H1 (cell line): ENCODE data around the gene GPR15. TPM values are rescaled to one million over a fixed set of nuclear protein-coding genes. Genes with fewer than 3 reads are reported as not detected.

Source experiments
- CTCF ChIA-PET: fragments of 300-600 bp; sonication (Branson Sonifier 250); formaldehyde crosslinking; loops from one replicate; lab custom pipeline; 2021; ENCODE audit not compliant: partially characterized antibody; lab: Charles Lee
- POLR2A ChIA-PET: fragments of 300-600 bp; sonication (Branson Sonifier 250); formaldehyde crosslinking; loops from one replicate; lab custom pipeline; 2021; ENCODE audit warnings: inconsistent platforms; ENCODE audit not compliant: partially characterized antibody; lab: Charles Lee
- DNase-seq, 2 experiments: peaks; one replicate each; pipeline versions ENCODE4 v3.0.0 to v3.0.0-alpha.2; 2010 to 2022; ENCODE audit warnings: low spot score in 2 of 2, low read depth in 1 of 2, mixed read lengths in 1 of 2
- FAIRE-seq: peaks from 2 replicates; lab custom pipeline; 2011; peaks lifted over from hg19 to GRCh38; lab: Jason Lieb, UNC
- H2AFZ ChIP-seq: 2 replicates; pipeline ENCODE4 v1.8.1; 2012; ENCODE audit warnings: low read length, inconsistent platforms
- H2AK5ac ChIP-seq: 2 replicates; pipeline ENCODE4 v1.6.1; 2013; ENCODE audit warnings: low read depth, low read length
- H2BK120ac ChIP-seq: replicated peaks from 2 replicates; pipeline ENCODE3; 2013; ENCODE audit warnings: low read depth, low read length, inconsistent platforms
- H2BK12ac ChIP-seq: 2 replicates; pipeline ENCODE4 v1.6.1; 2013; ENCODE audit warnings: low read depth, low read length
- H2BK15ac ChIP-seq: 2 replicates; pipeline ENCODE4 v1.6.1; 2013; ENCODE audit warnings: low read length
- H2BK20ac ChIP-seq: 2 replicates; pipeline ENCODE4 v1.6.1; 2013; ENCODE audit warnings: low read length
- H2BK5ac ChIP-seq: 2 replicates; pipeline ENCODE4 v1.6.1; 2013; ENCODE audit warnings: low read depth, low read length
- H3K14ac ChIP-seq: 2 replicates; pipeline ENCODE4 v1.6.1; 2013; ENCODE audit warnings: inconsistent platforms; ENCODE audit not compliant: insufficient read length
- H3K18ac ChIP-seq: 2 replicates; pipeline ENCODE4 v1.6.1; 2013; ENCODE audit warnings: low read length; ENCODE audit errors: extremely low read depth
- H3K23ac ChIP-seq: 2 replicates; pipeline ENCODE4 v1.6.1; 2013; ENCODE audit warnings: inconsistent platforms; ENCODE audit not compliant: insufficient read length
- H3K23me2 ChIP-seq: 2 replicates; pipeline ENCODE4 v1.6.1; 2013; ENCODE audit warnings: low read depth, low read length
- H3K27ac ChIP-seq: 2 replicates; pipeline ENCODE4 v1.6.1; 2011; ENCODE audit warnings: low read depth, low read length, inconsistent platforms
- H3K27me3 ChIP-seq, 4 experiments: replicated peaks in 1 of 4; 1 replicate in 1 of 4; 2 replicates in 3 of 4; pipeline versions ENCODE4 v1.6.1 to v1.8.1; 2011 to 2013; ENCODE audit warnings: low read length in 3 of 4, mild to moderate bottlenecking in 3 of 4, inconsistent platforms in 2 of 4, mixed read lengths in 2 of 4, moderate library complexity in 1 of 4; ENCODE audit not compliant: control insufficient read depth in 3 of 4, insufficient read depth in 3 of 4; ENCODE audit errors: extremely low read depth in 1 of 4
- H3K36me3 ChIP-seq, 4 experiments: 2 replicates each; pipeline versions ENCODE4 v1.6.1 to v1.8.1; 2011 to 2013; ENCODE audit warnings: mild to moderate bottlenecking in 4 of 4, low read length in 3 of 4, moderate library complexity in 2 of 4, control low read depth in 1 of 4, inconsistent platforms in 1 of 4; ENCODE audit not compliant: insufficient read depth in 4 of 4, control insufficient read depth in 2 of 4
- H3K4ac ChIP-seq: replicated peaks from 2 replicates; pipeline ENCODE3; 2013; ENCODE audit warnings: low read length, low read depth, mixed read lengths, inconsistent platforms; ENCODE audit not compliant: insufficient read length
- H3K4me1 ChIP-seq, 4 experiments: replicated peaks in 1 of 4; 1 replicate in 1 of 4; 2 replicates in 3 of 4; pipeline versions ENCODE4 v1.6.1 to v1.8.1; 2011 to 2013; ENCODE audit warnings: low read length in 3 of 4, inconsistent platforms in 2 of 4, mixed read lengths in 1 of 4; ENCODE audit not compliant: insufficient read depth in 4 of 4, control insufficient read depth in 3 of 4
- H3K4me2 ChIP-seq, 2 experiments: 2 replicates each; pipeline versions ENCODE4 v1.6.1 to v1.8.1; 2011 to 2013; ENCODE audit warnings: low read depth in 2 of 2, low read length in 2 of 2, control low read depth in 1 of 2, inconsistent platforms in 1 of 2, mild to moderate bottlenecking in 1 of 2; ENCODE audit not compliant: insufficient read depth in 1 of 2
- H3K4me3 ChIP-seq, 4 experiments: fragments of 200-600, 300-600 bp in 1 of 4; sonication (generic), shearing (Covaris generic), sonication (Bioruptor Twin) in 1 of 4; 2 replicates each; pipeline versions ENCODE4 v1.5.1 to v1.8.1; 2011 to 2016; ENCODE audit warnings: low read length in 4 of 4, low read depth in 3 of 4, control low read depth in 2 of 4, inconsistent platforms in 2 of 4, mild to moderate bottlenecking in 2 of 4, mixed read lengths in 1 of 4, moderate library complexity in 1 of 4; ENCODE audit not compliant: insufficient read depth in 2 of 4; ENCODE audit errors: extremely low read depth in 1 of 4
- H3K56ac ChIP-seq: replicated peaks from 2 replicates; pipeline ENCODE3; 2013; ENCODE audit warnings: low read depth, mild to moderate bottlenecking, mixed read lengths, low read length, inconsistent platforms; ENCODE audit not compliant: insufficient read length
- H3K79me1 ChIP-seq: 2 replicates; pipeline ENCODE4 v1.6.1; 2013; ENCODE audit warnings: low read depth, low read length, control low read depth
- H3K79me2 ChIP-seq, 2 experiments: 2 replicates each; pipeline versions ENCODE4 v1.6.1 to v1.8.1; 2012 to 2013; ENCODE audit warnings: low read length in 2 of 2, mild to moderate bottlenecking in 2 of 2, inconsistent platforms in 1 of 2; ENCODE audit not compliant: insufficient read depth in 2 of 2, control insufficient read depth in 1 of 2
- H3K9ac ChIP-seq, 4 experiments: replicated peaks in 1 of 4; 1 replicate in 1 of 4; 2 replicates in 3 of 4; pipeline versions ENCODE4 v1.6.1 to v1.8.1; 2011 to 2013; ENCODE audit warnings: low read depth in 3 of 4, low read length in 3 of 4, control low read depth in 2 of 4, mild to moderate bottlenecking in 2 of 4, moderate library complexity in 2 of 4, inconsistent platforms in 1 of 4; ENCODE audit errors: extremely low read depth in 1 of 4
- H3K9me3 ChIP-seq, 2 experiments: 2 replicates each; pipeline versions ENCODE4 v1.6.1 to v1.8.1; 2012 to 2013; ENCODE audit warnings: mild to moderate bottlenecking in 2 of 2, moderate library complexity in 2 of 2, control low read depth in 1 of 2, inconsistent platforms in 1 of 2, low read depth in 1 of 2, low read length in 1 of 2, mixed read lengths in 1 of 2; ENCODE audit not compliant: insufficient read depth in 2 of 2
- H4K20me1 ChIP-seq, 2 experiments: replicated peaks in 1 of 2; 2 replicates each; pipeline versions ENCODE3 to v1.8.1; 2011 to 2013; ENCODE audit warnings: inconsistent platforms in 2 of 2, low read length in 2 of 2, mild to moderate bottlenecking in 1 of 2; ENCODE audit not compliant: insufficient read depth in 2 of 2, control insufficient read depth in 1 of 2
- H4K5ac ChIP-seq: 2 replicates; pipeline ENCODE4 v1.6.1; 2013; ENCODE audit warnings: low read length, low read depth, mixed read lengths, inconsistent platforms; ENCODE audit not compliant: insufficient read length
- H4K8ac ChIP-seq: 2 replicates; pipeline ENCODE4 v1.8.0; 2013; ENCODE audit warnings: mild to moderate bottlenecking, moderate library complexity, low read length, inconsistent platforms; ENCODE audit not compliant: insufficient read depth; ENCODE audit errors: extremely low read depth
- H4K91ac ChIP-seq: replicated peaks from 2 replicates; pipeline ENCODE3; 2013; ENCODE audit warnings: low read length, mixed read lengths, inconsistent platforms; ENCODE audit not compliant: insufficient read length
- ATF3 ChIP-seq: IDR thresholded peaks from 2 replicates; pipeline ENCODE4 v1.6.1; 2011; ENCODE audit warnings: low read depth, mild to moderate bottlenecking, low read length; ENCODE audit not compliant: insufficient read depth
- BCL11A ChIP-seq, 2 experiments: IDR thresholded peaks; one replicate each; pipeline ENCODE4 v1.6.1; 2011; ENCODE audit warnings: low read depth in 2 of 2, low read length in 2 of 2, mild to moderate bottlenecking in 2 of 2
- CREB1 ChIP-seq: IDR thresholded peaks from 2 replicates; pipeline ENCODE4 v1.6.1; 2012; ENCODE audit warnings: inconsistent platforms
- CTBP2 ChIP-seq: IDR thresholded peaks from 2 replicates; pipeline ENCODE4 v1.7.0; 2011; ENCODE audit warnings: borderline replicate concordance, mild to moderate bottlenecking, moderate library complexity, mixed read lengths, low read length; ENCODE audit not compliant: insufficient read depth, insufficient read length
- EGR1 ChIP-seq: IDR thresholded peaks from 2 replicates; pipeline ENCODE4 v1.6.1; 2011; ENCODE audit warnings: low read depth, low read length, borderline replicate concordance
- GTF2F1 ChIP-seq: IDR thresholded peaks from 2 replicates; pipeline ENCODE4 v1.6.1; 2012; ENCODE audit warnings: low read depth, low read length, improper control_type of control experiment, borderline replicate concordance
- RAD21 ChIP-seq, 2 experiments: IDR thresholded peaks in 1 of 2; conservative IDR thresholded peaks in 1 of 2; 2 replicates each; pipeline ENCODE4 v1.6.1; 2011; ENCODE audit warnings: low read depth in 2 of 2, low read length in 2 of 2, improper control_type of control experiment in 1 of 2, inconsistent platforms in 1 of 2, mild to moderate bottlenecking in 1 of 2, moderate library complexity in 1 of 2
- RNF2 ChIP-seq: fragments of 200-900, 300-1000 bp; sonication (generic); IDR thresholded peaks from 2 replicates; pipeline ENCODE4 v1.7.1; 2016; ENCODE audit warnings: borderline replicate concordance, low read depth, mild to moderate bottlenecking, antibody characterized with exemption, low read length; ENCODE audit not compliant: poor library complexity, severe bottlenecking; ENCODE audit errors: missing control alignments
- SIRT6 ChIP-seq: IDR thresholded peaks from one replicate; pipeline ENCODE4 v1.7.1; 2012; ENCODE audit warnings: low read length, inconsistent platforms
- SUZ12 ChIP-seq: fragments of 200-600 bp; sonication (generic); IDR thresholded peaks from 2 replicates; pipeline ENCODE4 v1.6.1; 2012; ENCODE audit warnings: mild to moderate bottlenecking, inconsistent platforms, low read length, moderate library complexity, mixed read lengths
- TAF1 ChIP-seq: IDR thresholded peaks from 2 replicates; pipeline ENCODE4 v1.6.1; 2011; ENCODE audit warnings: mild to moderate bottlenecking, low read depth, low read length
- TAF7 ChIP-seq: optimal IDR thresholded peaks from 2 replicates; pipeline ENCODE3; 2011; ENCODE audit warnings: low read depth, mild to moderate bottlenecking, inconsistent platforms, low read length, moderate library complexity, borderline replicate concordance
- TCF12 ChIP-seq: IDR thresholded peaks from 2 replicates; pipeline ENCODE4 v1.6.1; 2011; ENCODE audit warnings: low read depth, mild to moderate bottlenecking, low read length
- WGBS, 2 experiments: shearing (Covaris generic) in 1 of 2; methylation state at CpG; one replicate each; pipeline versions ENCODE4 v1.1.6 to v1.1.7; 2013 to 2015; ENCODE audit warnings: low lambda C conversion rate in 2 of 2, mixed read lengths in 2 of 2, inconsistent platforms in 1 of 2, low coverage in 1 of 2, missing lambda C conversion rate in 1 of 2; ENCODE audit not compliant: insufficient replicate concordance in 2 of 2, insufficient coverage in 1 of 2, insufficient read length in 1 of 2; ENCODE audit errors: extremely low coverage in 1 of 2, missing lambda C conversion rate in 1 of 2; 5-methylcytosine and 5-hydroxymethylcytosine counted together
- polyA plus RNA-seq, 7 experiments: library from polyadenylated mRNA; depleted of rRNA in 3 of 7; stranded (reverse) in 5 of 7; unstranded in 2 of 7; fragments of >200 nt in 5 of 7; fragments of 200-250 nt in 2 of 7; gene quantifications; 1 replicate in 5 of 7; 2 replicates in 1 of 7; 4 replicates in 1 of 7; pipeline versions ENCODE4 v1.2.1 to v1.2.3, GENCODE V29; 2011 to 2013; ENCODE audit warnings: missing spikeins in 2 of 7, mixed read lengths in 2 of 7
- total RNA-seq: library from RNA; stranded (reverse); fragmentation: NEBNext Ultra II Directional; extraction: Animal tissue kit (Norgen Biotek cat#: 25700); gene quantifications from 2 replicates; pipeline ENCODE4 v1.2.1, GENCODE V29; 2021

GPR15 gene
- total and polyA plus RNA-seq, 2 of the 8 experiments (the other 6 are each of a cell fraction or from before 2014, with no cell fraction given) = not detected

GRCh38 chr3:98582042-98582441, 50.3 kb downstream of the GPR15 start:
- H4K5ac ChIP-seq = no peak overlapping the region
- H3K27me3 ChIP-seq = no peaks in the 10 kb centered on the region
- H3K56ac ChIP-seq = no peak overlapping the region
- H3K4ac ChIP-seq = no peak overlapping the region
- H3K4me2 ChIP-seq = no peak overlapping the region
- H3K4me1 ChIP-seq = peaks cover 0 to 5% (median 2%) of the 10 kb centered on the region in 4 experiments; a peak in 1 of 7 replicates
- H3K36me3 ChIP-seq = peaks cover 0 to 55% (median 24%) of the 10 kb centered on the region in 4 experiments; a peak in 6 of 8 replicates
- H3K79me1 ChIP-seq = no peaks in the 10 kb centered on the region
- H4K20me1 ChIP-seq = peaks cover 0 to 3% of the 10 kb centered on the region in 2 experiments
- DNase-seq (no peak), FAIRE-seq (no peak)
- no peak overlapping the region for H3K9ac ChIP-seq
- no peaks in the 10 kb centered on the region for H3K9me3 ChIP-seq
- no peak overlapping the region for H3K4me3 ChIP-seq
- H3K23me2 ChIP-seq = peaks cover under 1% of the 10 kb centered on the region; the same call in 1 of the 2 replicates
- no peak overlapping the region for H4K91ac ChIP-seq
- ChIA-PET CTCF (interaction anchor here (0.9 to 1.1 kb wide), 2 partner anchors 8 to 21 kb away, joined by 3 to 4 read pairs; no protein-coding TSS in a partner anchor), POLR2A (interaction anchor here (0.9 kb wide), 1 partner anchor 12 kb away, joined by 4 read pairs; the partner anchor contains the start of gene CPOX)
- H2BK20ac ChIP-seq = no peak overlapping the region
- H3K23ac ChIP-seq = no peak overlapping the region
- H2BK15ac ChIP-seq = no peak overlapping the region
- H3K18ac ChIP-seq = no peak overlapping the region
- H3K27ac ChIP-seq = no peak overlapping the region
- no peak overlapping the region for H2AK5ac ChIP-seq
- H2AFZ ChIP-seq = no peak overlapping the region
- H2BK5ac ChIP-seq = no peak overlapping the region
- no peak overlapping the region for H3K14ac ChIP-seq
- 88% methylated on average over 1 of the region's 1 CpG; no CpG with 5 or more reads in 1 of the 2 experiments for whole genome bisulfite sequencing, 2 experiments
- H2BK120ac ChIP-seq = no peak overlapping the region
- no peak overlapping the region for H2BK12ac ChIP-seq
- H4K8ac ChIP-seq = no peak overlapping the region
- no peaks in the 10 kb centered on the region for H3K79me2 ChIP-seq
- TF ChIP-seq TCF12 = no peak
- no peak for TF ChIP-seq CREB1
- TF ChIP-seq EGR1 = no peak
- no peak for TF ChIP-seq ATF3
- no peak for TF ChIP-seq SUZ12
- TF ChIP-seq CTBP2 = no peak
- no peak for TF ChIP-seq TAF7
- TF ChIP-seq SIRT6 = no peak
- TF ChIP-seq TAF1 = no peak
- TF ChIP-seq RNF2 = no peak
- no peak for TF ChIP-seq RAD21 (IDR thresholded peaks at IDR 0.05 in 1 of 2, conservative IDR thresholded peaks at IDR 0.05 in 1 of 2; ENCODE audit: low read depth in 2 of 2, low read length in 2 of 2)
- no peak for TF ChIP-seq GTF2F1
- TF ChIP-seq BCL11A (IDR thresholded peaks at IDR 0.05; ENCODE audit: low read depth in 2 of 2, low read length in 2 of 2) = no peak
